ENCODE results near the gene NOM1. TPM values are rescaled to one million over a fixed set of nuclear protein-coding genes. Genes with fewer than 3 reads are reported as not detected.
"Not testable (repeated sequence)": the region's sequence is repeated elsewhere in the genome, so short reads cannot be mapped to it uniquely, and the experiment has no call there.

NOM1 gene
- polyA plus RNA-seq, 2 of the 4 experiments (the other 2 are of a cell fraction), result 15.5 to 17.7 TPM

DNA sequence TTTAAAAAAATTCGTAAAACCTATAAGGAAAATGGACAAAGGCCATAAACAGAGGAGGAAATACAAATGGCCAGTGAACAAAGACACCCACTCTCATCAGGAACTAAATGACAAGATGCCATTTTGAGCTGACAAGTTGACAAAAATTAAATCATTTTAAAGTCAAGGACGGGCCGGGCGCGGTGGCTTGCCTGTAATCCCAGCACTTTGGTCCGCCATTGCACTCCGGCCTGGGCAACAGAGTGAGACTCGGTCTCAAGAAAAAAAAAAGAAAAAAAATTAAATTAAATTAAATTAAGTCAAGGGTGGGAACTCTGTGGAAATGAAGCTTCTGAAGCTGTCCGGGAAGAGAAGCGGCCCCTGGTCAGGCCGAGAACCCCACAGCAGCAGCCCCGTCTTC, 1.2 kb upstream of the NOM1 start:
- ChIA-PET CTCF (interaction anchor here (1.0 to 5.7 kb wide), 9 partner anchors 11 to 62 kb away, joined by 3 to 42 read pairs (median 11); partner anchors contain the start of gene LMBR1), POLR2A (interaction anchor here (1.0 kb wide), 1 partner anchor 56 kb away, joined by 3 read pairs; the partner anchor contains the start of gene LMBR1)
- TF ChIP-seq FOSB (CRISPR knock-in tag; IDR thresholded peaks at IDR 0.05), result no peak
- TF ChIP-seq, protein P1, sequence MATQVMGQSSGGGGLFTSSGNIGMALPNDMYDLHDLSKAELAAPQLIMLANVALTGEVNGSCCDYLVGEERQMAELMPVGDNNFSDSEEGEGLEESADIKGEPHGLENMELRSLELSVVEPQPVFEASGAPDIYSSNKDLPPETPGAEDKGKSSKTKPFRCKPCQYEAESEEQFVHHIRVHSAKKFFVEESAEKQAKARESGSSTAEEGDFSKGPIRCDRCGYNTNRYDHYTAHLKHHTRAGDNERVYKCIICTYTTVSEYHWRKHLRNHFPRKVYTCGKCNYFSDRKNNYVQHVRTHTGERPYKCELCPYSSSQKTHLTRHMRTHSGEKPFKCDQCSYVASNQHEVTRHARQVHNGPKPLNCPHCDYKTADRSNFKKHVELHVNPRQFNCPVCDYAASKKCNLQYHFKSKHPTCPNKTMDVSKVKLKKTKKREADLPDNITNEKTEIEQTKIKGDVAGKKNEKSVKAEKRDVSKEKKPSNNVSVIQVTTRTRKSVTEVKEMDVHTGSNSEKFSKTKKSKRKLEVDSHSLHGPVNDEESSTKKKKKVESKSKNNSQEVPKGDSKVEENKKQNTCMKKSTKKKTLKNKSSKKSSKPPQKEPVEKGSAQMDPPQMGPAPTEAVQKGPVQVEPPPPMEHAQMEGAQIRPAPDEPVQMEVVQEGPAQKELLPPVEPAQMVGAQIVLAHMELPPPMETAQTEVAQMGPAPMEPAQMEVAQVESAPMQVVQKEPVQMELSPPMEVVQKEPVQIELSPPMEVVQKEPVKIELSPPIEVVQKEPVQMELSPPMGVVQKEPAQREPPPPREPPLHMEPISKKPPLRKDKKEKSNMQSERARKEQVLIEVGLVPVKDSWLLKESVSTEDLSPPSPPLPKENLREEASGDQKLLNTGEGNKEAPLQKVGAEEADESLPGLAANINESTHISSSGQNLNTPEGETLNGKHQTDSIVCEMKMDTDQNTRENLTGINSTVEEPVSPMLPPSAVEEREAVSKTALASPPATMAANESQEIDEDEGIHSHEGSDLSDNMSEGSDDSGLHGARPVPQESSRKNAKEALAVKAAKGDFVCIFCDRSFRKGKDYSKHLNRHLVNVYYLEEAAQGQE (IDR thresholded peaks at IDR 0.05), result no peak
- TF ChIP-seq, protein P2, sequence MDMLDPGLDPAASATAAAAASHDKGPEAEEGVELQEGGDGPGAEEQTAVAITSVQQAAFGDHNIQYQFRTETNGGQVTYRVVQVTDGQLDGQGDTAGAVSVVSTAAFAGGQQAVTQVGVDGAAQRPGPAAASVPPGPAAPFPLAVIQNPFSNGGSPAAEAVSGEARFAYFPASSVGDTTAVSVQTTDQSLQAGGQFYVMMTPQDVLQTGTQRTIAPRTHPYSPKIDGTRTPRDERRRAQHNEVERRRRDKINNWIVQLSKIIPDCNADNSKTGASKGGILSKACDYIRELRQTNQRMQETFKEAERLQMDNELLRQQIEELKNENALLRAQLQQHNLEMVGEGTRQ (IDR thresholded peaks at IDR 0.05), result no peak
- no peak for TF ChIP-seq SREBF2 (IDR thresholded peaks at IDR 0.05)
- TF ChIP-seq POLR2AphosphoS2 (conservative IDR thresholded peaks at IDR 0.05; ENCODE audit: low read length), result no peak
- no peak for TF ChIP-seq JUNB (IDR thresholded peaks at IDR 0.05)
- no peak for TF ChIP-seq CHD2 (IDR thresholded peaks at IDR 0.05; ENCODE audit: low read length, partially characterized antibody)
- TF ChIP-seq CBX2 (IDR thresholded peaks at IDR 0.05; ENCODE audit: borderline replicate concordance, low read depth), result no peak
- no peak for TF ChIP-seq RARB (CRISPR knock-in tag; IDR thresholded peaks at IDR 0.05)
- no peak for TF ChIP-seq HOXB13 (CRISPR knock-in tag; IDR thresholded peaks at IDR 0.05; ENCODE audit: low read depth)
- TF ChIP-seq, protein P3, sequence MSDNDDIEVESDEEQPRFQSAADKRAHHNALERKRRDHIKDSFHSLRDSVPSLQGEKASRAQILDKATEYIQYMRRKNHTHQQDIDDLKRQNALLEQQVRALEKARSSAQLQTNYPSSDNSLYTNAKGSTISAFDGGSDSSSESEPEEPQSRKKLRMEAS (IDR thresholded peaks at IDR 0.05), result no peak
- no peak for TF ChIP-seq ESRRA (IDR thresholded peaks at IDR 0.05; ENCODE audit: borderline replicate concordance, low read length)
- TF ChIP-seq CBX8 (IDR thresholded peaks at IDR 0.05), result no peak
- TF ChIP-seq CEBPB (IDR thresholded peaks at IDR 0.05), result no peak
- no peak for TF ChIP-seq TP53 (CRISPR knock-in tag; IDR thresholded peaks at IDR 0.05)
- no peak for TF ChIP-seq HOXB5 (CRISPR knock-in tag; IDR thresholded peaks at IDR 0.05)
- no peak for TF ChIP-seq NFE2L2 (conservative IDR thresholded peaks at IDR 0.05; ENCODE audit: low read length)
- FAIRE-seq (no peak), DNase-seq (ENCODE audit: low read depth in 1 of 2, low spot score in 1 of 2) (no peak), ATAC-seq (no peak)
- Histone ChIP-seq H3K27ac (no peak overlapping the region; a peak in 1 of 6 replicates), H3K4me3 (no peak overlapping the region), H3K4me1 (peaks cover 14% of the 10 kb centered on the region; the same call in 2 of the 3 replicates), H3K4me2 (no peak overlapping the region; the same call in 1 of the 3 replicates), H3K9me3 (peaks cover 9% of the 10 kb centered on the region; the same call in 1 of the 3 replicates)
- WGBS (ENCODE audit: missing lambda C conversion rate), result 90% methylated on average over 12 of the region's 12 CpGs

DNA sequence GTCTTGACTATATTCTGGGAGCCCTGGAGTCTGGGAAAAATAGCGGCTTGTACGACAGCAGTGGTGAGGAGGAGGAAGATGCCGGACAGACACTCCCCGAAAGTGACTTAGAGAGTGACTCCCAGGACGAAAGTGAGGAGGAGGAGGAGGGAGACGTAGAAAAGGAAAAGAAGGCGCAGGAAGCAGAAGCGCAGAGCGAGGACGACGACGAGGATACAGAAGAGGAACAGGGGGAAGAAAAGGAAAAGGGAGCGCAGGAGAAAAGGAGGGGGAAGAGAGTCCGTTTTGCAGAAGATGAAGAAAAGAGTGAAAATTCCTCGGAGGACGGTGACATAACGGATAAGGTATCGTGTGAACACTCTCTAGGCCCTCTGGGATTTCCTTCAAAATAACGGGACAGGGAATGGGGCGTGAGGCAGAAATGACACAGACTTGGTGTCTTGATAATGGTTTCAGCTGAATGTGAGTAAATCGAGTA, 908 bp downstream of the NOM1 start:
- Histone ChIP-seq H3K4me2 (peak overlapping the region; percentile 93), H3K9me3 (peaks cover 9% of the 10 kb centered on the region; the same call in 1 of the 3 replicates), H3K27ac (peak overlapping the region; percentile 94), H3K4me1 (peaks cover 14% of the 10 kb centered on the region; the same call in 2 of the 3 replicates), H3K4me3 (peak overlapping the region; percentile 95)
- TF ChIP-seq POLR2AphosphoS2 (conservative IDR thresholded peaks at IDR 0.05; ENCODE audit: low read length) (no peak), CEBPB (IDR thresholded peaks at IDR 0.05) (no peak), EHMT2 (IDR thresholded peaks at IDR 0.05; ENCODE audit: low read depth) (no peak), PHF8 (IDR thresholded peaks at IDR 0.05; ENCODE audit: borderline replicate concordance, low read depth) (no peak), EHF (CRISPR knock-in tag; IDR thresholded peaks at IDR 0.05) (no peak), CBX2 (IDR thresholded peaks at IDR 0.05; ENCODE audit: borderline replicate concordance, low read depth) (no peak)
- TF ChIP-seq, protein P1 (IDR thresholded peaks at IDR 0.05), result no peak
- TF ChIP-seq, protein P4, sequence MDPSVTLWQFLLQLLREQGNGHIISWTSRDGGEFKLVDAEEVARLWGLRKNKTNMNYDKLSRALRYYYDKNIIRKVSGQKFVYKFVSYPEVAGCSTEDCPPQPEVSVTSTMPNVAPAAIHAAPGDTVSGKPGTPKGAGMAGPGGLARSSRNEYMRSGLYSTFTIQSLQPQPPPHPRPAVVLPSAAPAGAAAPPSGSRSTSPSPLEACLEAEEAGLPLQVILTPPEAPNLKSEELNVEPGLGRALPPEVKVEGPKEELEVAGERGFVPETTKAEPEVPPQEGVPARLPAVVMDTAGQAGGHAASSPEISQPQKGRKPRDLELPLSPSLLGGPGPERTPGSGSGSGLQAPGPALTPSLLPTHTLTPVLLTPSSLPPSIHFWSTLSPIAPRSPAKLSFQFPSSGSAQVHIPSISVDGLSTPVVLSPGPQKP (IDR thresholded peaks at IDR 0.05; ENCODE audit: low read depth, low read length), result no peak
- 2% methylated on average over 21 of the region's 21 CpGs for WGBS (ENCODE audit: missing lambda C conversion rate)
- DNase-seq (ENCODE audit: low read depth in 1 of 2, low spot score in 1 of 2) (no peak), FAIRE-seq (no peak), ATAC-seq (peak in 1 of 2 experiments; percentile 18; a peak in 1 of 6 replicates)
- ChIA-PET CTCF (interaction anchor here (0.7 to 5.7 kb wide), 19 partner anchors 8 to 395 kb away, joined by 3 to 42 read pairs (median 8); partner anchors contain the start of gene LMBR1), POLR2A (interaction anchor here (0.6 to 1.7 kb wide), 5 partner anchors 15 to 274 kb away, joined by 3 to 12 read pairs (median 3); partner anchors contain the start of genes LMBR1 and MNX1)

DNA sequence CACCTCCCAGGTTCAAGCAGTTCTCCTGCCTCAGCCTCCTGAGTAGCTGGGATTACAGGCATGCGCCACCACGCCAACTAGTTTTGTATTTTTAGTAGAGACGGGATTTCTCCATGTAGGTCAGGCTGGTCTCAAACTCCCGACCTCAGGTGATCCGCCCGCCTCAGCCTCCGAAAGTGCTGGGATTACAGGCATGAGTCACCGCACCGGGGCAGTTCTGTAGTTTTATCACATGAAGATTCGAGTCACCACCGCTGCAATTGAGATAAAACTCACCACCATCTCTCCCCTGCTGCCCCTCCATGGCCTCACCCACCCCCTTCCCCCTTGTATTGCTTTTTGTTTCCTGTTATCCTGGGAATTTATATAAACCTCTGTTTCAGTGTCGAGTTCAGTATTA, 3.7 kb downstream of the NOM1 start:
- CTCF ChIA-PET, result interaction anchor here (5.7 kb wide), 1 partner anchor 10 kb away, joined by 42 read pairs; no protein-coding TSS in a partner anchor
- FAIRE-seq; H3K4me2 ChIP-seq; H3K27ac ChIP-seq; H3K9me3 ChIP-seq; ATAC-seq; H3K4me3 ChIP-seq; POLR2A ChIA-PET; DNase-seq (ENCODE audit: low read depth in 1 of 2, low spot score in 1 of 2): not testable (repeated sequence)
- H3K4me1 ChIP-seq, result peaks cover 14% of the 10 kb centered on the region; the same call in 2 of the 3 replicates
- WGBS (ENCODE audit: missing lambda C conversion rate), result 70% methylated on average over 11 of the region's 12 CpGs

Data from A549 (cell line).